Body of pancreas (tissue), 4 donors: ENCODE data around the gene CBS.
"Not testable (repeated sequence)": the region's sequence is repeated elsewhere in the genome, so short reads cannot be mapped to it uniquely, and the experiment has no call there.

Source experiments
- CTCF ChIP-seq, 7 experiments: fragments of 450-650 bp in 4 of 7; fragments of 200-600 bp in 3 of 7; sonication (generic) in 3 of 7; IDR thresholded peaks; one replicate each; pipeline ENCODE4 v1.5.1; 2016 to 2019; ENCODE audit warnings: antibody characterized with exemption in 7 of 7
- POLR2A ChIP-seq, 3 donors: fragments of 450-650 bp; IDR thresholded peaks; one replicate each; pipeline ENCODE4 v1.6.1; 2016; ENCODE audit warnings: antibody characterized with exemption in 3 of 3, mild to moderate bottlenecking in 2 of 3

GRCh38 chr21:43102281-43102680 is 26.6 kb upstream of the CBS start:
- not testable (repeated sequence) for TF ChIP-seq POLR2A, CTCF (IDR thresholded peaks at IDR 0.05)
